HepG2 (cell line): ENCODE data around the gene PDE6C.

Source experiments
- ESRRA ChIP-seq: sonication (generic); formaldehyde crosslinking; IDR thresholded peaks from 2 replicates; pipeline ENCODE4 v1.5.1; 2020; ENCODE audit warnings: mild to moderate bottlenecking, low read depth, missing genetic modification reagents
- POLR2A ChIP-seq, 2 experiments: IDR thresholded peaks; 2 replicates each; pipeline ENCODE4 v1.6.1; 2011; ENCODE audit warnings: low read depth in 2 of 2, low read length in 2 of 2, mild to moderate bottlenecking in 1 of 2, moderate library complexity in 1 of 2; ENCODE audit not compliant: insufficient read depth in 1 of 2
- PRDM10 ChIP-seq: sonication (generic); formaldehyde crosslinking; IDR thresholded peaks from 2 replicates; pipeline ENCODE4 v1.4.0; 2020; ENCODE audit warnings: low read depth, missing genetic modification reagents
- RAD21 ChIP-seq: fragments of 450-650 bp; formaldehyde crosslinking; IDR thresholded peaks from 2 replicates; pipeline ENCODE4 v1.5.0; 2020; ENCODE audit warnings: mild to moderate bottlenecking
- TF ChIP-seq, protein P1 (sequence below), 2 experiments: sonication (generic) in 1 of 2; formaldehyde crosslinking in 1 of 2; IDR thresholded peaks; 2 replicates each; pipeline versions ENCODE4 v1.5.1 to v1.6.1; 2011 to 2020; ENCODE audit warnings: borderline replicate concordance in 1 of 2, low read depth in 1 of 2, low read length in 1 of 2, mild to moderate bottlenecking in 1 of 2, missing genetic modification reagents in 1 of 2, moderate library complexity in 1 of 2
- TF ChIP-seq, protein P2 (sequence below): sonication (generic); formaldehyde crosslinking; IDR thresholded peaks from 2 replicates; pipeline ENCODE4 v1.5.0; 2020; ENCODE audit warnings: mild to moderate bottlenecking, missing genetic modification reagents, moderate library complexity
- TF ChIP-seq, protein P3 (sequence below): IDR thresholded peaks from 2 replicates; pipeline ENCODE4 v1.6.1; 2016; ENCODE audit warnings: low read depth, control low read depth

- no peak for TF ChIP-seq RAD21
- no peak for TF ChIP-seq POLR2A (IDR thresholded peaks at IDR 0.05; ENCODE audit: insufficient read depth in 1 of 2, low read depth in 2 of 2, low read length in 2 of 2)
- no peak for TF ChIP-seq ESRRA (CRISPR knock-in tag)
- TF ChIP-seq, protein P1, sequence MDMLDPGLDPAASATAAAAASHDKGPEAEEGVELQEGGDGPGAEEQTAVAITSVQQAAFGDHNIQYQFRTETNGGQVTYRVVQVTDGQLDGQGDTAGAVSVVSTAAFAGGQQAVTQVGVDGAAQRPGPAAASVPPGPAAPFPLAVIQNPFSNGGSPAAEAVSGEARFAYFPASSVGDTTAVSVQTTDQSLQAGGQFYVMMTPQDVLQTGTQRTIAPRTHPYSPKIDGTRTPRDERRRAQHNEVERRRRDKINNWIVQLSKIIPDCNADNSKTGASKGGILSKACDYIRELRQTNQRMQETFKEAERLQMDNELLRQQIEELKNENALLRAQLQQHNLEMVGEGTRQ (IDR thresholded peaks at IDR 0.05; ENCODE audit: low read depth, low read length): no peak
- TF ChIP-seq, protein P1 (CRISPR knock-in tag; IDR thresholded peaks at IDR 0.05; ENCODE audit: borderline replicate concordance): no peak
- TF ChIP-seq, protein P2, sequence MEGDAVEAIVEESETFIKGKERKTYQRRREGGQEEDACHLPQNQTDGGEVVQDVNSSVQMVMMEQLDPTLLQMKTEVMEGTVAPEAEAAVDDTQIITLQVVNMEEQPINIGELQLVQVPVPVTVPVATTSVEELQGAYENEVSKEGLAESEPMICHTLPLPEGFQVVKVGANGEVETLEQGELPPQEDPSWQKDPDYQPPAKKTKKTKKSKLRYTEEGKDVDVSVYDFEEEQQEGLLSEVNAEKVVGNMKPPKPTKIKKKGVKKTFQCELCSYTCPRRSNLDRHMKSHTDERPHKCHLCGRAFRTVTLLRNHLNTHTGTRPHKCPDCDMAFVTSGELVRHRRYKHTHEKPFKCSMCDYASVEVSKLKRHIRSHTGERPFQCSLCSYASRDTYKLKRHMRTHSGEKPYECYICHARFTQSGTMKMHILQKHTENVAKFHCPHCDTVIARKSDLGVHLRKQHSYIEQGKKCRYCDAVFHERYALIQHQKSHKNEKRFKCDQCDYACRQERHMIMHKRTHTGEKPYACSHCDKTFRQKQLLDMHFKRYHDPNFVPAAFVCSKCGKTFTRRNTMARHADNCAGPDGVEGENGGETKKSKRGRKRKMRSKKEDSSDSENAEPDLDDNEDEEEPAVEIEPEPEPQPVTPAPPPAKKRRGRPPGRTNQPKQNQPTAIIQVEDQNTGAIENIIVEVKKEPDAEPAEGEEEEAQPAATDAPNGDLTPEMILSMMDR (CRISPR knock-in tag): no peak
- TF ChIP-seq, protein P3, sequence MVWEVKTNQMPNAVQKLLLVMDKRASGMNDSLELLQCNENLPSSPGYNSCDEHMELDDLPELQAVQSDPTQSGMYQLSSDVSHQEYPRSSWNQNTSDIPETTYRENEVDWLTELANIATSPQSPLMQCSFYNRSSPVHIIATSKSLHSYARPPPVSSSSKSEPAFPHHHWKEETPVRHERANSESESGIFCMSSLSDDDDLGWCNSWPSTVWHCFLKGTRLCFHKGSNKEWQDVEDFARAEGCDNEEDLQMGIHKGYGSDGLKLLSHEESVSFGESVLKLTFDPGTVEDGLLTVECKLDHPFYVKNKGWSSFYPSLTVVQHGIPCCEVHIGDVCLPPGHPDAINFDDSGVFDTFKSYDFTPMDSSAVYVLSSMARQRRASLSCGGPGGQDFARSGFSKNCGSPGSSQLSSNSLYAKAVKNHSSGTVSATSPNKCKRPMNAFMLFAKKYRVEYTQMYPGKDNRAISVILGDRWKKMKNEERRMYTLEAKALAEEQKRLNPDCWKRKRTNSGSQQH (CRISPR knock-in tag): no peak
- no peak for TF ChIP-seq PRDM10 (CRISPR knock-in tag)
Observed at GRCh38 chr10:93687737-93688136, 75.4 kb downstream of the PDE6C start.
